ENCODE data around the gene LGALS8.

- TF ChIP-seq CTCF (IDR thresholded peaks at IDR 0.05) (no peak), POLR2A (IDR thresholded peaks at IDR 0.05) (no peak)
Observed at GRCh38 chr1:236495467-236496112, 28.2 kb upstream of the LGALS8 start.

All from body of pancreas (tissue), 4 donors.